SU-DHL-6 (cell line): Measurements from ENCODE around the gene DYNLT1.

Experiments used
- H2AFZ ChIP-seq: fragments of 200-600 bp; sonication (generic); 2 replicates; pipeline ENCODE4 v1.6.1; 2014; ENCODE audit warnings: low read depth, mild to moderate bottlenecking, moderate library complexity, mixed read lengths, antibody characterized with exemption, low read length; ENCODE audit not compliant: severe bottlenecking
- H3F3A ChIP-seq: fragments of 200-600 bp; shearing (Covaris generic); 2 replicates; pipeline ENCODE4 v1.6.0; 2016; ENCODE audit warnings: antibody characterized with exemption, mild to moderate bottlenecking; ENCODE audit not compliant: insufficient read depth
- H3K27ac ChIP-seq: fragments of 200-600 bp; sonication (generic); 2 replicates; pipeline ENCODE4 v1.5.1; 2016; ENCODE audit warnings: low read depth, mild to moderate bottlenecking, low read length, moderate library complexity, mixed read lengths
- H3K27me3 ChIP-seq: fragments of 200-600 bp; sonication (generic), shearing (Covaris generic); 2 replicates; pipeline ENCODE4 v1.6.0; 2014; ENCODE audit warnings: mild to moderate bottlenecking, low read length
- H3K36me3 ChIP-seq: fragments of 200-600 bp; sonication (generic); 2 replicates; pipeline ENCODE4 v1.6.1; 2014; ENCODE audit warnings: mild to moderate bottlenecking, low read length, mixed read lengths
- H3K4me2 ChIP-seq: fragments of 300-600, 200-600 bp; shearing (Covaris generic), sonication (generic); 2 replicates; pipeline ENCODE4 v1.6.0; 2014; ENCODE audit warnings: low read length, low read depth, mild to moderate bottlenecking; ENCODE audit not compliant: poor library complexity, severe bottlenecking
- H3K4me3 ChIP-seq: fragments of 200-600 bp; sonication (generic); 2 replicates; pipeline ENCODE4 v1.5.1; 2014; ENCODE audit warnings: antibody characterized with exemption, low read length, mild to moderate bottlenecking, mixed read lengths; ENCODE audit not compliant: insufficient read depth, poor library complexity, severe bottlenecking
- H3K79me2 ChIP-seq: fragments of 200-600 bp; sonication (generic); 2 replicates; pipeline ENCODE4 v1.6.1; 2014; ENCODE audit warnings: mild to moderate bottlenecking, low read length, moderate library complexity; ENCODE audit not compliant: insufficient read depth
- H3K9ac ChIP-seq: fragments of 200-600 bp; sonication (generic); 2 replicates; pipeline ENCODE4 v1.7.0; 2014; ENCODE audit warnings: mild to moderate bottlenecking, low read length
- H3K9me2 ChIP-seq: fragments of 200-600 bp; sonication (generic); replicated peaks from 2 replicates; pipeline ENCODE4 v1.6.1; 2014; ENCODE audit warnings: low read length; ENCODE audit not compliant: insufficient read depth
- H3K9me3 ChIP-seq: fragments of 200-600 bp; sonication (generic); 2 replicates; pipeline ENCODE4 v1.6.1; 2014; ENCODE audit warnings: low read length, mixed read lengths; ENCODE audit not compliant: insufficient read depth
- H4K20me1 ChIP-seq: fragments of 200-600 bp; sonication (generic); 2 replicates; pipeline ENCODE4 v1.6.1; 2014; ENCODE audit warnings: low read depth, mild to moderate bottlenecking, antibody characterized with exemption, low read length, moderate library complexity, mixed read lengths
- EZH2phosphoT487 ChIP-seq: fragments of 200-600 bp; sonication (generic), shearing (Covaris generic); conservative IDR thresholded peaks from 2 replicates; pipeline ENCODE4 v1.6.1; 2018; ENCODE audit warnings: mild to moderate bottlenecking, antibody characterized with exemption, low read length, moderate library complexity, mixed read lengths
- TF ChIP-seq, protein P1 (sequence below): fragments of 200-600 bp; sonication (generic); IDR thresholded peaks from one replicate; pipeline ENCODE4 v1.5.1; 2017; ENCODE audit warnings: antibody characterized with exemption, mild to moderate bottlenecking, low read length, moderate library complexity; ENCODE audit not compliant: insufficient read depth, poor library complexity, severe bottlenecking

DYNLT1 gene

DNA sequence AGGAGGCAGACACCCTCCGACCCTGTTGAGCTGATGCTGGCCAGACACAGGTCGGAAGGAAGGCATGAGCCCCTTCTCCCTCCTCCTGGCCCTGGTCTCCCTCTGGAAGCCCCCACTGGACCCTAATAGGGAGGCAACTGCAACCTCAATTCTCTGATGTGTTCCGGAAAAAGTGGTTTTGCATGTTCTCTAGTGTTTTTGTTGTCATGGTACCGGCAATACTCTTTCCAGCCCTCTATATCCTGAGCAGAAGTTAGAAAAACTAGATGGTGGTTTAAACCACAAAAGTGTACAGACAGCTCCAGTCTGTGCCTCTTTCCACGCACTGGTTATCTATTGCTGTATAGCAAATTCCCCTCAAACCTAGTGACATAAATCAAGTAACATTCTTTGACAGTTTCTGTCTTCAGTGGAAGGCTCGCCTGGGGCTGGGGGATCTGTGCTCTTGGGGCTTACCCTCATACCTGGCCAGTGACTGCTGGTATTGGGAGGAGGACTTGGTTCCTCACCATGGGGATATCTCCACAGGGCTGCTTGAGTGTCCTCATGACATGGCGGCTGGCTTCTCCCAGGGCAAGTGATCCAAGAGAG is 42.3 kb upstream of the DYNLT1 start:
- no peaks in the 10 kb centered on the region for H3K36me3 ChIP-seq
- H3K79me2 ChIP-seq = no peaks in the 10 kb centered on the region
- no peak overlapping the region for H3K27ac ChIP-seq
- H3K4me2 ChIP-seq = no peak overlapping the region
- no peaks in the 10 kb centered on the region for H3K27me3 ChIP-seq
- TF ChIP-seq EZH2phosphoT487 = no peak
- TF ChIP-seq, protein P1, sequence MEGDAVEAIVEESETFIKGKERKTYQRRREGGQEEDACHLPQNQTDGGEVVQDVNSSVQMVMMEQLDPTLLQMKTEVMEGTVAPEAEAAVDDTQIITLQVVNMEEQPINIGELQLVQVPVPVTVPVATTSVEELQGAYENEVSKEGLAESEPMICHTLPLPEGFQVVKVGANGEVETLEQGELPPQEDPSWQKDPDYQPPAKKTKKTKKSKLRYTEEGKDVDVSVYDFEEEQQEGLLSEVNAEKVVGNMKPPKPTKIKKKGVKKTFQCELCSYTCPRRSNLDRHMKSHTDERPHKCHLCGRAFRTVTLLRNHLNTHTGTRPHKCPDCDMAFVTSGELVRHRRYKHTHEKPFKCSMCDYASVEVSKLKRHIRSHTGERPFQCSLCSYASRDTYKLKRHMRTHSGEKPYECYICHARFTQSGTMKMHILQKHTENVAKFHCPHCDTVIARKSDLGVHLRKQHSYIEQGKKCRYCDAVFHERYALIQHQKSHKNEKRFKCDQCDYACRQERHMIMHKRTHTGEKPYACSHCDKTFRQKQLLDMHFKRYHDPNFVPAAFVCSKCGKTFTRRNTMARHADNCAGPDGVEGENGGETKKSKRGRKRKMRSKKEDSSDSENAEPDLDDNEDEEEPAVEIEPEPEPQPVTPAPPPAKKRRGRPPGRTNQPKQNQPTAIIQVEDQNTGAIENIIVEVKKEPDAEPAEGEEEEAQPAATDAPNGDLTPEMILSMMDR = no peak
- no peak overlapping the region for H3K4me3 ChIP-seq
- H2AFZ ChIP-seq = no peak overlapping the region
- H3K9me3 ChIP-seq = no peaks in the 10 kb centered on the region
- H3K9me2 ChIP-seq = no peaks in the 10 kb centered on the region
- no peaks in the 10 kb centered on the region for H3F3A ChIP-seq
- no peak overlapping the region for H3K9ac ChIP-seq
- H4K20me1 ChIP-seq = no peaks in the 10 kb centered on the region

DNA sequence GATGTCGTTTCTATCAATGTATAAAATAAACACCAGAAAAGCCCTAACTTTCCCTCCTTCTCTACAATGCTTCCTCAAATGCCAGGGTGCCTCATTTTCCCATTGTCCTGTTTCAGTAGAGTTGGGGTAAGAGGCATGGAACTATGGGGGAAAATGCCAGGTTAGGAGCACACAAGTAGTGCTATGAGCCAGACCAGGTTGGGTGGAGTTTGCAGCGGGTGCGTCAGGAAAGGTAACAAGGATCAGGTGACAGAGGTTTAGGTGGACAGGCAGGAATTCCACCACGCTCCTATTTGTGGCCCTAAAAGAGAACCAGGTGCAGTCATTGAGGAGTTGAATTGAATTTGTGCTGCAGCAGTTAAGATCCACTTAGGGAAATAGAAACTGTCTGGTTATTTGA is 41.8 kb upstream of the DYNLT1 start:
- Histone ChIP-seq H3K9me3 (no peaks in the 10 kb centered on the region), H3K4me3 (no peak overlapping the region), H3F3A (no peaks in the 10 kb centered on the region), H3K4me2 (no peak overlapping the region), H2AFZ (no peak overlapping the region), H4K20me1 (no peaks in the 10 kb centered on the region), H3K27me3 (no peaks in the 10 kb centered on the region), H3K27ac (no peak overlapping the region), H3K9me2 (no peaks in the 10 kb centered on the region), H3K9ac (no peak overlapping the region), H3K36me3 (no peaks in the 10 kb centered on the region), H3K79me2 (no peaks in the 10 kb centered on the region)
- no peak for TF ChIP-seq EZH2phosphoT487
- TF ChIP-seq, protein P1 = no peak

DNA sequence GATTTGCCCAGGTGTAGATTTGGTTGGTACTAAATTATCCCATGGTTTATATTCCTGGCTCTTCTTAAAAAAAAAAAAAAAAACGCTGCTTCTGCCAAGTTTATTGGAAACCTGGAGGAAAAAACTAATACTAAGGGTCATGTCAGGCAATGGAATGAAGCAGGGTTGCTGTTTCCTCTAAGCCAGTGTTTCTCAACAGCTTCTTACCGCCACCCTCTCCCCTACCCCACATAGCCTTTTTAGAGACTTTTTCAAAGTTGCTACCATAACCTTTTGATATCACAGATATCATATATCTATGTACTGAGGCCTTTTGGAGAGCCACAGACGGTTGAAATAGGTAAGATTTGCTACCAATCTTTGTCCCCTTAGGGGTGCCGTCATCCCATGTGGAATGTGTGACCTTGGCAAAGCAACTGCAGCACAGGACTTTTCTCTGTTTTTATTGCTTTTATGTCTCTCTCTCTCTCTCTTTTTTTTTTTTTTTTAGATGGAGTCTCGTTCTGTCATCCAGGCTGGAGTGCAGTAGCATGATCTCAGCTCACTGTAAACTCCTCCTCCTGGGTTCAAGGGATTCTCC is 40.3 kb upstream of the DYNLT1 start:
- Histone ChIP-seq H3K27me3 (no peaks in the 10 kb centered on the region), H4K20me1 (no peaks in the 10 kb centered on the region), H3K27ac (no peak overlapping the region), H3K79me2 (no peaks in the 10 kb centered on the region), H2AFZ (no peak overlapping the region), H3K4me3 (no peak overlapping the region), H3K9me3 (no peaks in the 10 kb centered on the region), H3K9ac (no peak overlapping the region), H3F3A (no peaks in the 10 kb centered on the region), H3K4me2 (no peak overlapping the region), H3K36me3 (no peaks in the 10 kb centered on the region), H3K9me2 (no peaks in the 10 kb centered on the region)
- TF ChIP-seq, protein P1 = no peak
- no peak for TF ChIP-seq EZH2phosphoT487
